Psoas muscle (tissue), 8 donors: ENCODE results near the gene SUSD4. TPM values are rescaled to one million over a fixed set of nuclear protein-coding genes. Genes with fewer than 3 reads are reported as not detected.

Source experiments
- ATAC-seq, 4 donors: fragments of 200-7000 bp; cut with Tn5 transposase; one replicate each; pipeline ENCODE4 v1.9.1; 2020; ENCODE audit warnings: moderate library complexity in 3 of 4, mild to moderate bottlenecking in 2 of 4
- DNase-seq, 2 donors: peaks; one replicate each; pipeline ENCODE4 v3.0.0-alpha.2; 2020
- H3K27ac ChIP-seq: fragments of 200-600 bp; one replicate; pipeline ENCODE4 v1.8.0; 2022
- H3K27me3 ChIP-seq, 3 donors: fragments of 200-600 bp in 1 of 3; one replicate each; pipeline versions ENCODE4 v1.6.1 to v1.8.0; 2013 to 2022; ENCODE audit warnings: low read length in 2 of 3, mild to moderate bottlenecking in 2 of 3, moderate library complexity in 1 of 3; ENCODE audit not compliant: insufficient read depth in 3 of 3
- H3K36me3 ChIP-seq, 2 donors: fragments of 200-600 bp in 1 of 2; one replicate each; pipeline versions ENCODE4 v1.6.1 to v1.8.0; 2013 to 2022; ENCODE audit warnings: low read depth in 1 of 2, mild to moderate bottlenecking in 1 of 2, moderate library complexity in 1 of 2; ENCODE audit not compliant: insufficient read depth in 1 of 2
- H3K4me1 ChIP-seq: fragments of 200-600 bp; one replicate; pipeline ENCODE4 v1.8.0; 2022
- H3K4me3 ChIP-seq: fragments of 200-600 bp; one replicate; pipeline ENCODE4 v1.8.0; 2022; ENCODE audit warnings: mild to moderate bottlenecking
- H3K9me3 ChIP-seq: fragments of 200-600 bp; one replicate; pipeline ENCODE4 v1.8.0; 2022
- WGBS, 3 donors: extraction: QIAGEN DNeasy Blood & Tissue Kit; methylation state at CpG; one replicate each; pipeline versions ENCODE4 v1.1.6 to v1.1.7; 2013; 5-methylcytosine and 5-hydroxymethylcytosine counted together
- intact Hi-C, 2 donors: fragments of 100-400 bp; cut with DNase I; formaldehyde crosslinking; loops; one replicate each; pipeline versions ENCODE4 v1.11.0 to v1.14.2; 2022
- polyA plus RNA-seq, 3 donors: library from polyadenylated mRNA; stranded (reverse); fragments of 200-250 nt; gene quantifications; one replicate each; pipeline ENCODE4 v1.2.3, GENCODE V29; 2013
- total RNA-seq, 4 donors: library from RNA; stranded (reverse); fragmentation: NEBNext Ultra II Directional in 2 of 4; extraction: Animal tissue kit (Norgen Biotek cat#: 25700) in 2 of 4; gene quantifications; one replicate each; pipeline versions ENCODE4 v1.2.1 to v1.2.4, GENCODE V29; 2021 to 2023
- TF ChIP-seq, protein P1 (sequence below): fragments of 200-600 bp; IDR thresholded peaks from one replicate; pipeline ENCODE4 v1.8.0; 2022; ENCODE audit warnings: antibody characterized with exemption
- donor health status: healthy with polysubstance abuse.
- donor health status: DM: no; HTN: no; CAD: no; lungs with moderate emphysema.
- donor health status: Bipolar disorder and iron deficiency.
- donor health status: healthy.
- donor health status: DM: yes; HTN: yes; CAD: no.
- donor health status: DM: no; HTN: no; CAD: no.
- donor health status: DM: no; HTN: no; CAD: no.
- donor health status: DM: yes; HTN: yes; CAD: no.

SUSD4 gene
- total and polyA plus RNA-seq, 7 donors, result 0.08 to 3.9 (median 0.21) TPM

DNA sequence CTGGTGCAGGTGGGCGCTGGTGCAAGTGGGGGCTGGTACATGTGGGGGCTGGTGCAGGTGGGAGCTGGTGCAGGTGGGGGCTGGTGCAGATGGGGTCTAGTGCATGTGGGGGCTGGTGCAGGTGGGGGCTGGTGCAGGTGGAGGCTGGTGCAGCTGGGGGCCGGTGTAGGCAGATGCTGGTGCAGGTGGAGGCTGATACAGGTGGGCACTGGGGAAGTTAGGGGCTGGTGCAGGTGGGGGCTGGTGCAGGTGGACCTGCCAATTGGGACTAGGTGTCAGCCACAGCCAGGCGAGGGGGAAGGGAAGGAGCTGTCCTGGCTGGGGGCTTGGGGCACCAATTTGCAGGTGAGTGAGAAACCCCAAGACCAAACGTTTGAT, 174.5 kb downstream of the SUSD4 start:
- Histone ChIP-seq H3K27ac (no peak overlapping the region), H3K36me3 (no peaks in the 10 kb centered on the region), H3K4me3 (no peak overlapping the region), H3K27me3 (no peaks in the 10 kb centered on the region), H3K4me1 (no peaks in the 10 kb centered on the region), H3K9me3 (no peaks in the 10 kb centered on the region)
- 85 to 89% (median 88%) methylated on average over 4 of the region's 4 CpGs for WGBS, 3 donors
- TF ChIP-seq, protein P1, sequence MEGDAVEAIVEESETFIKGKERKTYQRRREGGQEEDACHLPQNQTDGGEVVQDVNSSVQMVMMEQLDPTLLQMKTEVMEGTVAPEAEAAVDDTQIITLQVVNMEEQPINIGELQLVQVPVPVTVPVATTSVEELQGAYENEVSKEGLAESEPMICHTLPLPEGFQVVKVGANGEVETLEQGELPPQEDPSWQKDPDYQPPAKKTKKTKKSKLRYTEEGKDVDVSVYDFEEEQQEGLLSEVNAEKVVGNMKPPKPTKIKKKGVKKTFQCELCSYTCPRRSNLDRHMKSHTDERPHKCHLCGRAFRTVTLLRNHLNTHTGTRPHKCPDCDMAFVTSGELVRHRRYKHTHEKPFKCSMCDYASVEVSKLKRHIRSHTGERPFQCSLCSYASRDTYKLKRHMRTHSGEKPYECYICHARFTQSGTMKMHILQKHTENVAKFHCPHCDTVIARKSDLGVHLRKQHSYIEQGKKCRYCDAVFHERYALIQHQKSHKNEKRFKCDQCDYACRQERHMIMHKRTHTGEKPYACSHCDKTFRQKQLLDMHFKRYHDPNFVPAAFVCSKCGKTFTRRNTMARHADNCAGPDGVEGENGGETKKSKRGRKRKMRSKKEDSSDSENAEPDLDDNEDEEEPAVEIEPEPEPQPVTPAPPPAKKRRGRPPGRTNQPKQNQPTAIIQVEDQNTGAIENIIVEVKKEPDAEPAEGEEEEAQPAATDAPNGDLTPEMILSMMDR, result no peak
- ATAC-seq (no peak), DNase-seq (no peak)
- intact Hi-C loops, result loop anchor here in 1 of 2 donors (5.0 kb wide), 1 partner anchor 1228 kb away; no protein-coding TSS in a partner anchor

DNA sequence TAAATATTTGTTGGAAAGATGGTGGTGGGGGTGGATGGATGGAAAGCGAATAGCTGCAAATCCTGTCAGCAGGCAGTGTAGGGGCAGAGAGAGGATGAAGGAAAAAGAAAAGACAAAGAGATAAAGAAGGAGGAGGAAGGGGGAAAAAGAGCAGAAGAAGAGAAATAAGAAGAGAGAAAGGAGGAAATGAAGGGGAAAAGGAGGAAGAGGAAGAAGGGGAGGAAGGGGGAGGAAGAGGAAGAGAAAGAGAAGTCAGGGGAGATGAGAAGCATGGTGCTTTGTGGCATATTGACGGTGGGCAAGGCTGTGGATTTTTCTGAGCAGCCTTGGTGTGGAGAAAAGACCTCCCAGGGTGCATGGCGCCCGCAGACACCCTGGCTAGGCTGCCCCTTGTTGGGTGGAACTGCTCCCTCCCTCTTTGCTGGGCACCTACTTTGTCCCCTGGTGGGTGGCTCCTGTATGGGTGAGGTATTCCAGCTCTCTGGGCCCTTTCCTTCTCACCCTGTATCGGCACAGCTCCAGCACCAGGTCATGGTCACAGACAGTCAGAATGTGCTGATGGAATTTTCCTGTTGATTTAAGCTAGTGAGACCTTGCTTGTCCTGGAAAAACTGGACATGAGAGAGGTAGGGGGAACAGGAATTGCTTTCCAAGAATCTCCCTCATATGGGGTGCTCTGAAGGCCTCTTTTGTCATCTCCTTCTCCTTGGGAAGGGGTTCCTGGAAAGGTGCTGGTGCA, 175.2 kb downstream of the SUSD4 start:
- DNase-seq (no peak), ATAC-seq (no peak)
- intact Hi-C loops, result loop anchor here in 1 of 2 donors (5.0 kb wide), 1 partner anchor 1229 kb away; no protein-coding TSS in a partner anchor
- WGBS, 3 donors, result 79 to 84% (median 82%) methylated on average over 3 to 5 of the region's 5 CpGs
- Histone ChIP-seq H3K9me3 (no peaks in the 10 kb centered on the region), H3K4me1 (no peaks in the 10 kb centered on the region), H3K4me3 (no peak overlapping the region), H3K27ac (no peak overlapping the region), H3K27me3 (no peaks in the 10 kb centered on the region), H3K36me3 (no peaks in the 10 kb centered on the region)
- TF ChIP-seq, protein P1, result no peak

DNA sequence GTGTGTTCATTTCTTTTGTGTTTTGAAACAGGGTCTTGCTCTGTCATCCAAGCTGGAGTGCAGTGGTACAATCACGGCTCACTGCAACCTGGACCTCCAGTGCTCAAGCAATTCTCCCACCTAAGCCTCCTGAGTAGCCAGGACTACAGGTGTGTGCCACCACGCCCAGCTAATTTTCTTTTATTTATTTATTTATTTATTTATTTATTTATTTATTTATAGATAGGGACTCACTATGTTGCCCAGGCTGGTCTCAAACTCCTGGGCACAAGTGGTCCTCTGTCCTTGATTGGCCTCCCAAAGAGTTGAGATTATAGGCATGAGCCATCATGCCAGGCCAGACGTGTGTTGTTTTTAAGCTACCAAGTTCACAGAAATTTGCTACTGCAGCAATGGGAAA, 177.2 kb downstream of the SUSD4 start:
- DNase-seq, result no peak
- Histone ChIP-seq H3K36me3 (no peaks in the 10 kb centered on the region), H3K4me3 (no peak overlapping the region), H3K9me3 (no peaks in the 10 kb centered on the region), H3K27me3 (no peaks in the 10 kb centered on the region), H3K27ac (no peak overlapping the region), H3K4me1 (no peaks in the 10 kb centered on the region)
- no peak for ATAC-seq
- intact Hi-C loops, result loop anchor here in 1 of 2 donors (5.0 kb wide), 1 partner anchor 1231 kb away; no protein-coding TSS in a partner anchor
- TF ChIP-seq, protein P1, result no peak
- WGBS, 3 donors, result 81 to 93% (median 91%) methylated on average over 3 of the region's 3 CpGs

DNA sequence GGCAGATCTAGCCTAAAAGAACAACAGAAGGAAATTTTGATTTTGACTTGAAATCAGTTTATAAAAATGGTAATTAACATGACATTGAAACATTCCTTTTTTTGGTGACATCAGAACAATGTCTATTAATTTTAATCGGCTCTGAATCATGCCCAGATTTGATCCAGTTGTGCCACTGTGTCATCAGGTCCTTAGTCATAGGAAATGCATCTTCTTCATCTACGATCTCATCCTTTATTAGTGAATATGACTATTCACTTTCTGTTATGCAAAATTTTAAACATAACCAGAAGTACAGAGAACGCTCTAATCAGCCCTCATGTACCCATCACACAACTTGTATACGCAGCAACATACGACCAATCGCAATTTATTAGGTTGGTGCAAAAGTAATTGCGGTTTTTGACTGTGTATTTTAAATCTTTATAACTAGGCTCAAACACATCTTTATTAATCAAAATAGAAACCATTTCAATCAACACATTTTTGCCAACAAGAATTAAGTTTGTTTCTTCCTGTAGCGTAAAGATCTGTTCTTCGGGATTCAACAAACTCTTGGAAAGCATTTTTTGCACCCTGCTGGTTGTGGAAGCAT, 180.6 kb downstream of the SUSD4 start:
- TF ChIP-seq, protein P1, result no peak
- H3K4me3 ChIP-seq, result no peak overlapping the region
- intact Hi-C loops, result no loop called here

More for the DNA sequence above, 180.6 kb downstream of the SUSD4 start:
- no peak for ATAC-seq
- DNase-seq, result no peak
- no peaks in the 10 kb centered on the region for H3K9me3 ChIP-seq
- 84 to 92% (median 86%) methylated on average over 9 of the region's 9 CpGs for WGBS, 3 donors
- no peak overlapping the region for H3K27ac ChIP-seq
- no peaks in the 10 kb centered on the region for H3K4me1 ChIP-seq
- no peaks in the 10 kb centered on the region for H3K36me3 ChIP-seq
- H3K27me3 ChIP-seq, result no peaks in the 10 kb centered on the region
